ENCODE data around the gene OR11H6. TPM values are rescaled to one million over a fixed set of nuclear protein-coding genes. Genes with fewer than 3 reads are reported as not detected.
"Not testable (repeated sequence)": the region's sequence is repeated elsewhere in the genome, so short reads cannot be mapped to it uniquely, and the experiment has no call there.

Gene OR11H6
- total RNA-seq, 1 donor from 2014 or later, result not detected

DNA sequence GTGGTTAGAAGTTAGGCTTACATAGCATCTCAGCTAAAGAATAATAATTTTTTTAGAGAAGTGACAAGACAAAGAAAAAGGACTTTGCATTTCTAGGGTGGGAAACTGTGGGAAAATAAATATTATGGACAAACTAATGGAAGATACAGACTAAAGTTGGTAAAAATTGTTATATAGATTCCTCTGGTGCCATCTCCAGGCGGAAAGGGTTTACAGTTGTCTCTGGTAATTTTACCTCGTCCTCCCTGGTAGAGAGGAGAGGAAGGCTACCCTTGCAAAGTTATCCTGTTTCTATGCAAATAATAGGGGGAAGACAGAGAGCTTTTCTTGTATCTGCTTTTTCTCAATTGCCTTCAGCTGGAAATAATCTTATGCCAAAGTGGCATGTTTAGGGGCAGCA, 27.6 kb upstream of the OR11H6 start:
- no peak overlapping the region for H3K4me3 ChIP-seq (ENCODE audit: low read depth, low read length)
- TF ChIP-seq, protein P1, sequence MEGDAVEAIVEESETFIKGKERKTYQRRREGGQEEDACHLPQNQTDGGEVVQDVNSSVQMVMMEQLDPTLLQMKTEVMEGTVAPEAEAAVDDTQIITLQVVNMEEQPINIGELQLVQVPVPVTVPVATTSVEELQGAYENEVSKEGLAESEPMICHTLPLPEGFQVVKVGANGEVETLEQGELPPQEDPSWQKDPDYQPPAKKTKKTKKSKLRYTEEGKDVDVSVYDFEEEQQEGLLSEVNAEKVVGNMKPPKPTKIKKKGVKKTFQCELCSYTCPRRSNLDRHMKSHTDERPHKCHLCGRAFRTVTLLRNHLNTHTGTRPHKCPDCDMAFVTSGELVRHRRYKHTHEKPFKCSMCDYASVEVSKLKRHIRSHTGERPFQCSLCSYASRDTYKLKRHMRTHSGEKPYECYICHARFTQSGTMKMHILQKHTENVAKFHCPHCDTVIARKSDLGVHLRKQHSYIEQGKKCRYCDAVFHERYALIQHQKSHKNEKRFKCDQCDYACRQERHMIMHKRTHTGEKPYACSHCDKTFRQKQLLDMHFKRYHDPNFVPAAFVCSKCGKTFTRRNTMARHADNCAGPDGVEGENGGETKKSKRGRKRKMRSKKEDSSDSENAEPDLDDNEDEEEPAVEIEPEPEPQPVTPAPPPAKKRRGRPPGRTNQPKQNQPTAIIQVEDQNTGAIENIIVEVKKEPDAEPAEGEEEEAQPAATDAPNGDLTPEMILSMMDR (IDR thresholded peaks at IDR 0.05; ENCODE audit: insufficient read depth, low read length, poor library complexity, severe bottlenecking), result no peak

DNA sequence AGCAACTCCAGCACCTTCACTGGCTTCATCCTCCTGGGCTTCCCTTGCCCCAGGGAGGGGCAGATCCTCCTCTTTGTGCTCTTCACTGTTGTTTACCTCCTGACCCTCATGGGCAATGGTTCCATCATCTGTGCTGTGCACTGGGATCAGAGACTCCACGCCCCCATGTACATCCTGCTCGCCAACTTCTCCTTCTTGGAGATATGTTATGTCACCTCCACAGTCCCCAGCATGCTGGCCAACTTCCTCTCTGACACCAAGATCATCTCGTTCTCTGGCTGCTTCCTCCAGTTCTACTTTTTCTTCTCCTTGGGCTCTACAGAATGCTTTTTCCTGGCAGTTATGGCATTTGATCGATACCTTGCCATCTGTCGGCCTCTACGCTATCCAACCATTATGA, 26.1 kb upstream of the OR11H6 start:
- Histone ChIP-seq H3K4me3 (ENCODE audit: low read depth, low read length) (no peak overlapping the region), H3K36me3 (ENCODE audit: control insufficient read depth, insufficient read depth, low read length) (no peaks in the 10 kb centered on the region), H3K27me3 (ENCODE audit: control insufficient read depth, insufficient read depth, low read length) (no peaks in the 10 kb centered on the region)
- TF ChIP-seq, protein P1 (IDR thresholded peaks at IDR 0.05; ENCODE audit: insufficient read depth, low read length, poor library complexity, severe bottlenecking), result no peak
- DNase-seq (ENCODE audit: low read depth), result no peak

More for the DNA sequence above, 27.6 kb upstream of the OR11H6 start:
- no peak for DNase-seq (ENCODE audit: low read depth)
- Histone ChIP-seq H3K27me3 (ENCODE audit: control insufficient read depth, insufficient read depth, low read length) (no peaks in the 10 kb centered on the region), H3K36me3 (ENCODE audit: control insufficient read depth, insufficient read depth, low read length) (no peaks in the 10 kb centered on the region)

DNA sequence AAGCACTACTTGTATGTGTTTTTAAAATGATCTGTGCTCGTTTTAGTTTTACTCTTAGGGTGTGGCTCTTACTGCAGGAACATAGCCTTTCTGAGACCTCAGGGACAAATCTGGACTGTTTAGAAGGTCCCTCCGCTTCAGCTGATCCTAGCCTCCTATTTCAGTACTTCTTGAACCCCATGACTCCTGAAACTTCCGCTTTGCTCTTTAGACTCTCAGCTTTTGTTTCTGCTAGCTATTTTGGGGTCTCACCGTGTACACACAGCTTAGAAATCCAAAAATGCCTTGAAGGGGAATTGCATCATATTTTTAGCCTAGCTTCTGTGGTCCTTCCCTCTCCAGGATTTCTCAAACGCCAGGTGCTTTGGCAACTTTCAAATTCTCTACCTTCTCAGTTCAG, 24.5 kb upstream of the OR11H6 start:
- no peak for DNase-seq (ENCODE audit: low read depth)
- no peaks in the 10 kb centered on the region for H3K27me3 ChIP-seq (ENCODE audit: control insufficient read depth, insufficient read depth, low read length)
- H3K4me3 ChIP-seq (ENCODE audit: low read depth, low read length), result no peak overlapping the region
- no peaks in the 10 kb centered on the region for H3K36me3 ChIP-seq (ENCODE audit: control insufficient read depth, insufficient read depth, low read length)
- TF ChIP-seq, protein P1 (IDR thresholded peaks at IDR 0.05; ENCODE audit: insufficient read depth, low read length, poor library complexity, severe bottlenecking), result no peak

DNA sequence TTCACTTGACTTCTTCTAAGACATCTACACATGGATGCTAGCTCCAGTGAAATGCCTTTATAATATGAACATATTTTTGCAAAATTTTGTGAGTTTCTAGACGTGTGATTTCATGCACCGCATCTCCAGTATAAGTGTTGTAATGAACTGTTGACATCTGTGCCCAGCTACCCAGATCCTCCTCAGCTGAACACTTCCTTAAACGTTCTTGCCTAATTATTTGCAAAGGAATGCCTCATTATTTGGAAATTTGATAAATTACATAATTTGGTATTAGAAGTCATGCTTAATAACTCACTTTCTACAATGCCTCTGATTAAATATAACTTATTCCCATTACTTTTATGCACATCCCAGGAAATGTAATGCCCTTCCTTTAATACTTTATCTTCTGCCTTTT, 18.8 kb upstream of the OR11H6 start:
- DNase-seq (ENCODE audit: low read depth), result no peak
- H3K27me3 ChIP-seq (ENCODE audit: control insufficient read depth, insufficient read depth, low read length), result no peaks in the 10 kb centered on the region
- H3K4me3 ChIP-seq (ENCODE audit: low read depth, low read length), result no peak overlapping the region
- no peaks in the 10 kb centered on the region for H3K36me3 ChIP-seq (ENCODE audit: control insufficient read depth, insufficient read depth, low read length)
- TF ChIP-seq, protein P1 (IDR thresholded peaks at IDR 0.05; ENCODE audit: insufficient read depth, low read length, poor library complexity, severe bottlenecking), result no peak

DNA sequence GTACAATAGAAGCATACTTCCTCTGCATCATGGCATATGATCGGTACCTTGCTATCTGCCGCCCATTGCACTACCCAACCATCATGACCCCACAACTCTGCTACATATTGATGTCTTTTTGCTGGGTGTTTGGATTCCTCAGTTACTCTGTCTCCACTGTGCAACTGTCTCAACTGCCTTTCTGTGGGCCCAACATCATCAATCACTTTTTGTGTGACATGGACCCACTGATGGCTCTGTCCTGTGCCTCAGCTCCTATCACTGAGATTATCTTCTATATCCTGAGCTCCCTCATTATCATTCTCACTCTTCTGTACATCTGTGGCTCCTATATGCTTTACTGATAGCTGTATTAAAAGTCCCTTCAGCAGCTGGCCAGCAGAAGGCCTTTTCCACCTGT, 13.9 kb upstream of the OR11H6 start:
- TF ChIP-seq, protein P1 (IDR thresholded peaks at IDR 0.05; ENCODE audit: insufficient read depth, low read length, poor library complexity, severe bottlenecking), result no peak
- no peak for DNase-seq (ENCODE audit: low read depth)
- H3K27me3 ChIP-seq (ENCODE audit: control insufficient read depth, insufficient read depth, low read length), result no peaks in the 10 kb centered on the region

DNA sequence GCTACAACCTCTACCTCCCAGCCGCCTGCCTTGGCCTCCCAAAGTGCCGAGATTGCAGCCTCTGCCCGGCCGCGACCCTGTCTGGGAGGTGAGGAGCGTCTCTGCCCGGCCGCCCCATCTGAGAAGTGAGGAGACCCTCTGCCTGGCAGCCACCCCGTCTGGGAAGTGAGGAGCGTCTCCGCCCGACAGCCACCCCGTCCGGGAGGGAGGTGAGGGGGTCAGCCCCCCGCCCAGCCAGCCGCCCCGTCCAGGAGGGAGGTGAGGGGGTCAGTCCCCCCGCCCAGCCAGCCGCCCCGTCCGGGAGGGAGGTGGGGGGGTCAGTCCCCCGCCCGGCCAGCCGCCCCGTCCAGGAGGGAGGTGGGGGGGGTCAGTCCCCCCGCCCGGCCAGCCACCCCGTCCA, 11.1 kb upstream of the OR11H6 start:
- DNase-seq (ENCODE audit: low read depth); H3K4me3 ChIP-seq (ENCODE audit: low read depth, low read length); H3K27me3 ChIP-seq (ENCODE audit: control insufficient read depth, insufficient read depth, low read length); H3K36me3 ChIP-seq (ENCODE audit: control insufficient read depth, insufficient read depth, low read length): not testable (repeated sequence)

More for the DNA sequence above, 13.9 kb upstream of the OR11H6 start:
- no peak overlapping the region for H3K4me3 ChIP-seq (ENCODE audit: low read depth, low read length)
- H3K36me3 ChIP-seq (ENCODE audit: control insufficient read depth, insufficient read depth, low read length), result no peaks in the 10 kb centered on the region
